T-helper 2 cell (primary cell): ENCODE data around the gene YY1.
"Not testable (repeated sequence)": the region's sequence is repeated elsewhere in the genome, so short reads cannot be mapped to it uniquely, and the experiment has no call there.

Source experiments
- DNase-seq, 5 experiments: peaks; one replicate each; pipeline versions ENCODE4 v3.0.0 to v3.0.0-alpha.2; 2012 to 2022

YY1 gene

GRCh38 chr14:100243020-100243419 lies 4.1 kb downstream of the YY1 start:
- DNase-seq, result no peak

DNA sequence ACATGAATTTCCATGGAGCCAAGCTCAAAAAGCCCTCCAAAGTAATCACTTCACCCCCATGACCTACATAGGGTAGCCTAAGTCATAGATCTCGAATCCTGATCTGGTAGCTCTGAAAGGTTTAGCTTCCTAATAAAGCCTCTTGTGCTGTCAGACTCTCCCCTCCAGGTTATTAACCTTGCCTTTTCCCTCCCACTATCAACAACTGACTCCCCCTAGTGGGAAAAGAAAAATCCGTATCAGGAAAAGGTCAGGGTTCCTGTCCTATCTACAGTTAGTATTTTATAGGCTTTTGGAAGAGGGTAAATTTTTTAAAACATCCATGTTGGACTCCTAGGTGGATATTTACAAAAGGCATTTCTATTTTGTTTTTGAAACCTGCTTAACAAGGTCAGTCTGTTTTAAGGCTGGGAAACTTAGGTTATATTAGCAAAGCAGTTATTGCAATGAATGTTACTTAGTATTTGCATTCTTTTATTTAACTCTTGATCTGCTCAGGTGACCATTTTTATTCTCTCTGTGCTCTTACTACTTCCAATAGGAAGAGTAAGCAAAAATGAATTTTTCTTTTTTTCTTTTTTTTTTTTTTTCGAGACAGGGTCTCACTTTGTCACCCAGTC lies 8.0 kb downstream of the YY1 start:
- DNase-seq, result peak in 1 of 5 experiments; percentile 15

- no peak for DNase-seq
Measured at GRCh38 chr14:100250732-100251465, 12.0 kb downstream of the YY1 start.

- DNase-seq, result no peak
Measured at GRCh38 chr14:100252684-100253083, 13.7 kb downstream of the YY1 start.

DNA sequence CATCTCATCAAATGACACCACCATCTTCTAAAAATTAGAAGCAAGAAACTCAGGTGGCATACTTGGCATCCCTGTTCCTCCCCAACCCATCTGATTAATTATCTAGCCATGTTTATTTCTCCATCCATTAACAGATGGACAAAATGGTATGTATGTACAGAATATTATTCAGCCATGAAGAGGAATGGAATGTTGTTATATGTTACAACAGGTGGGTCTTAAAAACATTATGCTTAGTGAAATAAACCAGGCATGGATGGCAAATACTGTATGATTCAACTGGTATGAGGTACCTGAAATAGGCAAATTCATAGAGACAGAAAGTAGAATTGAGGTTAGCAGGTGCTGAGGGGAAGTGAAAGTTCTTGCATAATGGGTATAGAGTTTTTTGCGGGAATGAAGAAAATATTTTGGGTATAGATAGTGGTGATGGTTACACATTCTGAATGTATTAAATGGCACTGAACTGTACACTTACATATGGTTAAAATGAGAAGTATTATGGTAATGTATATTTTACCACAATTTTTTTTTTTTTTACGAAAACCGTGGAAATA lies 17.5 kb downstream of the YY1 start:
- no peak for DNase-seq

- DNase-seq, result peak in 1 of 5 experiments; percentile 88
Measured at GRCh38 chr14:100261621-100262020, 22.7 kb downstream of the YY1 start.

- no peak for DNase-seq
Measured at GRCh38 chr14:100262545-100262944, 23.6 kb downstream of the YY1 start.

- DNase-seq, result no peak
Measured at GRCh38 chr14:100263141-100263540, 24.2 kb downstream of the YY1 start.

DNA sequence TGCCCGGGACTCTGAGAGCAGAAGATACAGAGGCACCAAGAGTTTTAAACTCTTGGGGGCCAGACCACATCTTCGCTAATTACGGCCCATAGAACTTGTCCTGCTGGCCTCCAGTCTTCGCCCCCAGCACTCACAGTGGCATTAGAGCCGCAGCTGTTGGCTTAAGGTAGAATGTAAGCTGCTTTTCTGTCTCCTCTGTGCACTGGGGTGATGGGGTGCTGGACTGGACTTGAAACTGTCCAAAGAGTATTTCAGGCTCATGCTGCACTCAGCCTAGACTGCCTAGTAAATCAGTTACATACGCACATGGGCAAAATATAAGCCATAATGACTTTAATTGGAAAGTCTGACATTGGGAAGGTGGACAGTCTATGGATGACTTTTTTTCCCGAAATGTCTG lies 29.0 kb downstream of the YY1 start:
- no peak for DNase-seq

- DNase-seq, result no peak
Measured at GRCh38 chr14:100268591-100269207, 29.8 kb downstream of the YY1 start.

- peak in 1 of 5 experiments; percentile 29 for DNase-seq
Measured at GRCh38 chr14:100271247-100271939, 32.4 kb downstream of the YY1 start.

DNA sequence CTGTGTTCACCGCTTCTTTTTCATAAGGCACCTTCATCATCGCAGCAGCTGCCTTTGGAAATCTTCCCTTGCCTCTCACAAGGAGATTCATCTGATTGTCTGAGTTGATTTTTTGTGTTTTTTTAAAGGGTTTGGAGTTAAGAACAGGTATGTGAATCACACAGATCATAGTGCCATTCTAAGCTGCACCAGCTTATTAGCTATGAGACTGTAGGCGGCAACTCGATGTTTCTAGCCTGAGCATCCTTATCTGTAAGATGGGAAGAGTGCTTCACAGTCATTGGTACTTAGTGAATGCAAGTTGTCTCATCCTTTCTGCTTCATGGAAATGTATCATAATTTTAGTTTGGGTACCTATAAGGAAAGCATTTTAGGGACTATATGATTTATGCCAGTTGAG lies 35.3 kb downstream of the YY1 start:
- no peak for DNase-seq

GRCh38 chr14:100275214-100275613 lies 36.3 kb downstream of the YY1 start:
- DNase-seq, result peak in 1 of 5 experiments; percentile 75

DNA sequence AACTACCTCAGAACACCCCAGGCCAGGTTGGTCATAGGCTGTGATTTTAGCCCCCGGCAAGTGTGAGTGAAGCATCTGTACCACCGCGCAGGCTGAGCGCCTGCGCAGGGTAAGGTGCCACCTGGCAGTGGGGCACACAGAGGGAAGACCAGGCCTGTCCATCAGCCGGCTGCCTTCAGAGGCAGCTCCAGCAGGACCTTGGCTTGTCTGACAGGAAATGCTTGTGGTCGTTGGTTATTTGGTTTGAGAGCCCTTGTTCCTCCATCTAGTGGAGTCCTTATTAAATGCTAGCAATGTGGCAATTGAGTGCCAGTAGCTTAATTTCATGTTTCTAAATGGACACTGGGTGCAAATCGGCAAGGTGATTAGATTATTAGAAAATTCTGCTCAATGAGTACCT lies 39.8 kb downstream of the YY1 start:
- DNase-seq, result peak in 1 of 5 experiments; percentile 35

DNA sequence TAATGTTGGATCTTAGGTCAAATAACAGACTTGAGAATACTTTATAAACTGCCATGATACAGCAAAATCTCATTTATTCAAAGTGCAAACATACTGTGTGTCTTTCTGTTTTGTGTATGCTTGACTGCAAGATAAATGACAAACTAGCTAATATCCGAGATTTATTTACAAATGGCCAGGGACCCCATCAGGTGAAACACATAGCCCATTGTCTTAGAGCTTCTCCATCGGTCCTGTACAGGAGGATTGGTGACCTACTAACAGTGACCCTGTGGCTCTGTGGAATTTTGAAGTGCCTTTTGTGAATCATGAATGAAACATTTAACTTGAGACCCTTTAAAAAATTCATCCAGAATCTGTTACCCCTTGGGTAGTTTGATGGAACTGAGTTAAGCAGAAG lies 40.2 kb downstream of the YY1 start:
- no peak for DNase-seq

GRCh38 chr14:100279563-100279962 lies 40.6 kb downstream of the YY1 start:
- no peak for DNase-seq

DNA sequence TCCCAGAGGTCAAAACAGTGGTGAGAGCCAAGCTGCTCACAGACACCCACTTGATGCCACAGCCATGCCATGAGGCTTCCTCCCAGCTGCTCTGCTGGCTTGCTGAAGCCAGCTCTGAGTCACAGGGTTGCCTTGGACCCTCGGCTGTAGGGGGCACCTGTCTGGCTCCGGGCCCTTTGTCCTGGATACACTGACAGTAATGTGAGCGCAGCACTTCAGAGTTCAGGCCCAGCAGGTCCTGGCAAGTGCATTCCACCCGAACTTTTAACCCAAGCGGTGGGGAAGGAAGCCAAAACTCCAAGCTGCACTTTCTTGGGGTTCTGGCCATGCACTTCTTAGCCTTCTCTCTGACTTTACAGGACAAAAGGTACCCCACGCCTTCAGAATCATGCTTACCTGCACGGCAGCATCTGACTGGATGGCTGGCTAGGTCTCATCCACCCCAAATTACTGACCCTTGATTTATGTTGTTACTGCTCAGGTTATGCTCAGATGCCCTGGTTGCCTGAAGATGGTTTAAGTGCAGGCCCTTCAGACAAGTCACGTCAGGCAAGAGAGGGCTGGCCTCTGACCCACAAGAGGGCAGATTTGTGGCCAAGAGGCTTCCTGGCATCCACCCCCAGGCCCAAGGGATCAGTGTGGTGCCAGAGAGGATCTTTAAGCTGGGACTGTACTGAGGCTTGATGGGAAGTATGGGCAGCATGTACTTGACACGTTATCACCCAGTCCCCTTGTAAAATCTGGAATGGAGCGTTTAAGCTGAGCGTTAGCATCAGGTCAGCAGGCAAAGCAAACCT lies 42.5 kb downstream of the YY1 start:
- no peak for DNase-seq

- DNase-seq, result no peak
Measured at GRCh38 chr14:100282083-100282350, 43.1 kb downstream of the YY1 start.

DNA sequence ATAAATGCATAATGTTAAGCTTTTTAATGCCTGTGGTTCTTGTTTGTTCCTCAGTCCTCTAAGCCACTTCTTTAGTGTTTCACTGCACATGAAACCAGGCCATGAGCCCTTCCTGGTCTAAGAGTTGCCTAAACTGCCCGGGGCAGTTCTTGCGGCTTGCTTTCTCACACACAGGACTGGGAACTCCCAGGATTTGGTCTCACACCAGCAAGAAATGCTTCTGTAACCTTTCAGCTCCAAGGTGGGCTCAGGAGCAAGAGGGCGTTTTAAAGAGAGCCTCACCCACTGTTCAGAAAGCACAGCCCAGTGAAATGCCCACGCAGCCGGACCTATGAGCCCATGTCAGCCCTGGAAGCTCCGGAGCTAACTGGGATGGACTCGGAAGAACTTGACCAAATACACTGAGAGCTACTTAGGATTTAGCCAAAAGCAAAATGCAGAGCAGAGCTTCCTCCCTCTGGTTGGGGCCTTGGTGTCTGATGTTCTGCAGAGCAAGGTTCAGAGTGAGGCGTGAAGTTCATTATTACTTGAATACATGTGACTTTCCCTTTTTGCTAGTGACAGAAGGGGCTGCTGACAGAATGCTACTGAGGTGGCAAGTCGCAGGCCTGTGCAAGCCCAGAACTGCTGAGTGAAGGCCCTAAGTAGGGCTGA lies 43.9 kb downstream of the YY1 start:
- no peak for DNase-seq

DNA sequence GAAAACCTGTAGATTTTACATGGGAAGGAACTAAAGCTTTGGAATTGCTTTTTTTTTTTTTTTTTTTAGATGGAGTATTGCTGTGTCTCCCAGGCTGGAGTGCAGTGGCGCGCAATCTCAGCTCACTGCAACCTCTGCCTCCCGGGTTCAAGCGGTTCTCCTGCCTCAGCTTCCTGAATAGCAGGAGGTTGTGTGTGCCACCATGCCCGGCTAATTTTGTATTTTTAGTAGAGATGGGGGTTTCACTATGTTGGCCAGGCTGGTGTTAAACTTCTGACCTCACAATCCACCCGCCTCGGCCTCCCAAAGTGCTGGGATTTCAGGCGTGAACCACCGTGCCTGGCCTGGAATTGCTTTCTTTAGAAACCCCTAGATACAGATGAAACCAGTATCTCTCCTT lies 44.5 kb downstream of the YY1 start:
- not testable (repeated sequence) for DNase-seq

GRCh38 chr14:100283984-100284881 lies 45.3 kb downstream of the YY1 start:
- no peak for DNase-seq
